Adrenal gland (tissue), 19 donors: ENCODE results near the gene SHB. TPM values are rescaled to one million over a fixed set of nuclear protein-coding genes. Genes with fewer than 3 reads are reported as not detected.
A peak's percentile ranks its signal among the peaks of the same experiment; 100 is the strongest.

Source experiments
- DNase-seq, 7 donors: peaks; one replicate each; pipeline ENCODE4 v3.0.0-alpha.2; 2019 to 2020
- H3K27ac ChIP-seq, 5 donors: fragments of 200-600 bp; sonication (generic) in 4 of 5; 1 replicate in 3 of 5; 2 replicates in 2 of 5; pipeline versions ENCODE4 v1.5.1 to v1.8.0; 2016 to 2020; ENCODE audit warnings: mild to moderate bottlenecking in 1 of 5
- H3K27me3 ChIP-seq: fragments of 200-600 bp; 2 replicates; pipeline ENCODE4 v1.8.0; 2021
- H3K36me3 ChIP-seq, 2 donors: fragments of 200-600 bp; replicated peaks in 1 of 2; 1 replicate in 1 of 2; 2 replicates in 1 of 2; pipeline versions ENCODE4 v1.5.1 to v1.8.0; 2018 to 2022
- H3K4me1 ChIP-seq, 2 donors: fragments of 200-600 bp; replicated peaks in 1 of 2; 1 replicate in 1 of 2; 2 replicates in 1 of 2; pipeline versions ENCODE4 v1.5.1 to v1.8.0; 2018 to 2021
- H3K4me3 ChIP-seq, 4 donors: fragments of 200-600 bp; sonication (generic) in 3 of 4; one replicate each; pipeline ENCODE4 v1.5.1; 2016 to 2018
- H3K9me3 ChIP-seq, 3 donors: fragments of 200-600 bp; sonication (generic) in 1 of 3; replicated peaks in 1 of 3; 1 replicate in 2 of 3; 2 replicates in 1 of 3; pipeline versions ENCODE4 v1.5.1 to v1.8.0; 2016 to 2021
- POLR2A ChIP-seq, 2 donors: fragments of 450-650 bp; IDR thresholded peaks; one replicate each; pipeline ENCODE4 v1.6.1; 2017; ENCODE audit warnings: antibody characterized with exemption in 2 of 2, mild to moderate bottlenecking in 2 of 2, moderate library complexity in 1 of 2
- WGBS, 4 donors: extraction: QIAGEN DNeasy Blood & Tissue Kit in 2 of 4; methylation state at CpG; one replicate each; pipeline versions ENCODE4 v1.1.5 to v1.1.7; 2013 to 2017; 5-methylcytosine and 5-hydroxymethylcytosine counted together
- intact Hi-C, 2 donors: fragments of 100-400 bp; cut with DNase I; formaldehyde crosslinking; loops; one replicate each; pipeline versions ENCODE4 v1.14.1 to v1.15.0; 2022 to 2023
- long read RNA-seq, 10 donors: library from polyadenylated mRNA in 3 of 10; unstranded in 2 of 10; stranded (forward) in 1 of 10; transcript quantifications; one replicate each; pipeline ENCODE4 v2.0.0 and lab custom pipeline, GENCODE V29; 2021 to 2026
- polyA plus RNA-seq, 3 donors: library from polyadenylated mRNA; stranded (reverse); fragments of 200-250 nt in 2 of 3; fragments of 350-450 nt in 1 of 3; fragmentation: Illumina TruSeq in 1 of 3; extraction: RNeasy Lipid Tissue Mini Kit (QIAGEN cat#74804) in 1 of 3; gene quantifications; one replicate each; pipeline ENCODE4 v1.2.3, GENCODE V29; 2013 to 2014
- total RNA-seq, 9 donors: library from RNA; depleted of rRNA in 4 of 9; stranded (reverse); fragments of >200 nt in 4 of 9; fragments of 120-200 nt in 1 of 9; fragmentation: NEBNext Ultra II Directional in 1 of 9; extraction: Animal tissue kit (Norgen Biotek cat#: 25700) in 1 of 9; gene quantifications; one replicate each; pipeline versions ENCODE4 v1.1.0 to v1.2.4, GENCODE V29; 2013 to 2023
- TF ChIP-seq, protein P1 (sequence below), 6 experiments: fragments of 450-650 bp in 4 of 6; fragments of 200-600 bp in 2 of 6; sonication (generic) in 1 of 6; IDR thresholded peaks; 1 replicate in 5 of 6; 2 replicates in 1 of 6; pipeline versions ENCODE4 v1.5.1 to v1.8.0; 2016 to 2021; ENCODE audit warnings: antibody characterized with exemption in 6 of 6, mild to moderate bottlenecking in 2 of 6, moderate library complexity in 1 of 6
- donor health status: healthy with polysubstance abuse.
- donor health status: Bipolar disorder and iron deficiency.
- donor health status: DM: yes; HTN: yes; CAD: no.
- donor health status: DM: no; HTN: no; CAD: no.
- donor health status: DM: no; HTN: no; CAD: no.
- donor health status: DM: yes; HTN: yes; CAD: no.

Gene SHB, protein sequence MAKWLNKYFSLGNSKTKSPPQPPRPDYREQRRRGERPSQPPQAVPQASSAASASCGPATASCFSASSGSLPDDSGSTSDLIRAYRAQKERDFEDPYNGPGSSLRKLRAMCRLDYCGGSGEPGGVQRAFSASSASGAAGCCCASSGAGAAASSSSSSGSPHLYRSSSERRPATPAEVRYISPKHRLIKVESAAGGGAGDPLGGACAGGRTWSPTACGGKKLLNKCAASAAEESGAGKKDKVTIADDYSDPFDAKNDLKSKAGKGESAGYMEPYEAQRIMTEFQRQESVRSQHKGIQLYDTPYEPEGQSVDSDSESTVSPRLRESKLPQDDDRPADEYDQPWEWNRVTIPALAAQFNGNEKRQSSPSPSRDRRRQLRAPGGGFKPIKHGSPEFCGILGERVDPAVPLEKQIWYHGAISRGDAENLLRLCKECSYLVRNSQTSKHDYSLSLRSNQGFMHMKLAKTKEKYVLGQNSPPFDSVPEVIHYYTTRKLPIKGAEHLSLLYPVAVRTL
- total RNA-seq: 10 to 100 TPM in 6 of 9 donors, 1 to 10 TPM in 3; 3.2 to 21.2 (median 13.5) TPM
- polyA plus RNA-seq: 1 to 10 TPM; 6.0 to 7.9 (median 6.8) TPM
- long read RNA-seq, donor 1, transcript SHB-201 (6 exons, 2,783 nt): major isoform, 5 of 5 reads
- long read RNA-seq, donor 1, partial matches to known transcripts: 0 of 5 reads
- long read RNA-seq, donor 1, other reads (novel, unspliced or antisense): 0 of 5 reads
- long read RNA-seq, donor 2: 0 reads
- long read RNA-seq, donor 3, partial matches to known transcripts: 0 of 2 reads
- long read RNA-seq, donor 3, other reads (novel, unspliced or antisense): 0 of 2 reads
- long read RNA-seq, donor 4, partial matches to known transcripts: 0 of 1 reads
- long read RNA-seq, donor 4, other reads (novel, unspliced or antisense): 1 of 1 reads
- long read RNA-seq, donor 5, transcript SHB-201 (6 exons, 2,783 nt): major isoform, 66 of 67 reads
- long read RNA-seq, donor 5, partial matches to known transcripts: 0 of 67 reads
- long read RNA-seq, donor 5, other reads (novel, unspliced or antisense): 1 of 67 reads
- long read RNA-seq, donor 6: 0 reads
- long read RNA-seq, donor 7, partial matches to known transcripts: 0 of 1 reads
- long read RNA-seq, donor 7, other reads (novel, unspliced or antisense): 0 of 1 reads
- long read RNA-seq, donor 8, transcript SHB-201 (6 exons, 2,783 nt): major isoform, 5 of 5 reads
- long read RNA-seq, donor 8, partial matches to known transcripts: 0 of 5 reads
- long read RNA-seq, donor 8, other reads (novel, unspliced or antisense): 0 of 5 reads
- long read RNA-seq, donor 9: 0 reads
- long read RNA-seq, donor 10, partial matches to known transcripts: 0 of 1 reads
- long read RNA-seq, donor 10, other reads (novel, unspliced or antisense): 0 of 1 reads

DNA sequence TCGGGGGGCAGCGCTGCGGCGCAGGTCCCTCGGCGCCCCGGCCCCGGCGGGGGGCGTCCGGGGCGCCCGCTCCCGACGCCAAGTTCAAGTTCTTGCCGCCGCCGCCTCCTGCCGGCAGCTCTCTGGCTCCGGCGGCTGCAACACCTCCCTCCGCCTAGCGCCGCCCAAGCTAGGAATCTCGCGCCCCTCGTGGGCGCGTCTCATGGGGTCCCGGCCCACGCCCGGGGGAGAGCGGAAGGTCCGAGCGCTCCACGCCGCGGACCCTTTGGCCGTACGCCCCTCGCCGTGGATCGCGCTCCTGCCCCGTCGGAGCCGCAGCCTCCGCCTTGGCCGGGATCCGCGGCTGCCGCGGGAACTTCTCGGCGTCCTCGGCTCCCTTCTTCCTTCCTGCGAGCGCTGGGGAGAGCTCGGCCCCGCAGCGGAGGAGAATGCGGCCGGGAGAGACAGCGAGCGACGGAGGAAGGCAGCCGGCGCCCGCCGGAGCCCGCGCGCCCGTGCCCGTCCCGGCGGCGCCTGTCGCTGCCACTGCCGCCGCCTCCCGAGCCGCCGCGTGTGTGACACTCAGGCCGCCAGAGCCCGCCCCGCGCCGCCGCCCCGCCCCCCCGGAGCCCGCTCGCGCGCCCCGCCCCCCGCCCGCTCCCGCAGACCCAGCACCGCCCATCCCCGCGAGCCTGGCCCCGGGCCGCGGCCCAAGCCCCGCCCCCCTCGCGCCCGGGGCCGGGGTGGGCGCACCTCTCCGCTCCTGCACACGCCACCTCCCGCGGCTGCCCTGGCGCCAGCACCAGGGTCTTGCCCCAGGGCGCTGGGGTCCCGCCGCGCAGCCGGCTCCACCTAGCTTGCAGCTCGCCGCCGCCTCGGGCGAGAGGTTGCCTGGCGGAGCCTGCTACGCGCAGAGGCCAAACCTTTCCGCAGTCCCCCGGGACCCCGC is at the start of gene SHB:
TSS of gene SHB (minus strand) at position 527 of the 928 bp plus-strand sequence. CDS start 582 bp downstream, outside the sequence.
- no peaks in the 10 kb centered on the region for H3K9me3 ChIP-seq
- intact Hi-C loops: loop anchor here (5.0 kb wide), 2 partner anchors 147 to 152 kb away; no protein-coding TSS in a partner anchor
- TF ChIP-seq, protein P1, sequence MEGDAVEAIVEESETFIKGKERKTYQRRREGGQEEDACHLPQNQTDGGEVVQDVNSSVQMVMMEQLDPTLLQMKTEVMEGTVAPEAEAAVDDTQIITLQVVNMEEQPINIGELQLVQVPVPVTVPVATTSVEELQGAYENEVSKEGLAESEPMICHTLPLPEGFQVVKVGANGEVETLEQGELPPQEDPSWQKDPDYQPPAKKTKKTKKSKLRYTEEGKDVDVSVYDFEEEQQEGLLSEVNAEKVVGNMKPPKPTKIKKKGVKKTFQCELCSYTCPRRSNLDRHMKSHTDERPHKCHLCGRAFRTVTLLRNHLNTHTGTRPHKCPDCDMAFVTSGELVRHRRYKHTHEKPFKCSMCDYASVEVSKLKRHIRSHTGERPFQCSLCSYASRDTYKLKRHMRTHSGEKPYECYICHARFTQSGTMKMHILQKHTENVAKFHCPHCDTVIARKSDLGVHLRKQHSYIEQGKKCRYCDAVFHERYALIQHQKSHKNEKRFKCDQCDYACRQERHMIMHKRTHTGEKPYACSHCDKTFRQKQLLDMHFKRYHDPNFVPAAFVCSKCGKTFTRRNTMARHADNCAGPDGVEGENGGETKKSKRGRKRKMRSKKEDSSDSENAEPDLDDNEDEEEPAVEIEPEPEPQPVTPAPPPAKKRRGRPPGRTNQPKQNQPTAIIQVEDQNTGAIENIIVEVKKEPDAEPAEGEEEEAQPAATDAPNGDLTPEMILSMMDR (IDR thresholded peaks at IDR 0.05): peak in 4 of 6 experiments; percentile 32 to 43 (median 36)
- peak; percentile 77 to 86 for TF ChIP-seq POLR2A (IDR thresholded peaks at IDR 0.05)
- DNase-seq: peak; percentile 71 to 84 (median 82)
- 0 to 2% (median 0%) methylated on average over 11 to 119 of the region's 134 CpGs; no CpG with 5 or more reads in 1 of the 4 donors for WGBS, 4 donors
- peaks cover 2 to 38% of the 10 kb centered on the region in 2 donors for H3K4me1 ChIP-seq
- peak within 1 kb of the TSS in 4 of 5 donors; percentile 74 to 91 (median 86) for H3K27ac ChIP-seq
- H3K4me3 ChIP-seq: peak within 1 kb of the TSS; percentile 44 to 83 (median 75)
- no peaks in the 10 kb centered on the region for H3K27me3 ChIP-seq
- no peaks in the 10 kb centered on the region for H3K36me3 ChIP-seq

DNA sequence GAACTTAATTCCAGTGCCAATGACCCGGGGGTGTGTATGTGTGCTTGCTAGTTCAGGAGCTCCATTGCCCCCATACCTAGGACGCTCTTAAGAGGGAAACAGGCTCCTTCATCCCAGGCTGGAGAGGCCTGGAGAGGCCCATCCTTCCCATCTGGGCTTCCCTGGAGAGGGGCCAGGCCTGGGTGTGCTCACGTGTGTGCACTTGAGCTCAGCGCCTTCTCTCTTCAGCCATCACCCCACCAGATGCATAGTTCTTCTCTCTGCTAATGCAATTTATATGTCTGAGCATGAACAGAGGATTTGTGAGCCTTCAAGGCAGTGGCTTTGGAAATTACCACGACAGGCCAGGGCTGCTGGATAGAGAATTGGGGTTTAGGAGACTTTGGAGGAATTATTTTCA is 48.6 kb upstream of the SHB start:
- Histone ChIP-seq H3K27ac (no peak overlapping the region), H3K36me3 (no peaks in the 10 kb centered on the region), H3K4me1 (no peaks in the 10 kb centered on the region), H3K9me3 (no peaks in the 10 kb centered on the region), H3K4me3 (no peak overlapping the region), H3K27me3 (no peaks in the 10 kb centered on the region)
- DNase-seq: peak in 1 of 7 donors; percentile 30
- intact Hi-C loops: no loop called here
- TF ChIP-seq POLR2A (IDR thresholded peaks at IDR 0.05): no peak
- TF ChIP-seq, protein P1 (IDR thresholded peaks at IDR 0.05): no peak
- 64 to 80% (median 75%) methylated on average over 5 of the region's 5 CpGs for WGBS, 4 donors

DNA sequence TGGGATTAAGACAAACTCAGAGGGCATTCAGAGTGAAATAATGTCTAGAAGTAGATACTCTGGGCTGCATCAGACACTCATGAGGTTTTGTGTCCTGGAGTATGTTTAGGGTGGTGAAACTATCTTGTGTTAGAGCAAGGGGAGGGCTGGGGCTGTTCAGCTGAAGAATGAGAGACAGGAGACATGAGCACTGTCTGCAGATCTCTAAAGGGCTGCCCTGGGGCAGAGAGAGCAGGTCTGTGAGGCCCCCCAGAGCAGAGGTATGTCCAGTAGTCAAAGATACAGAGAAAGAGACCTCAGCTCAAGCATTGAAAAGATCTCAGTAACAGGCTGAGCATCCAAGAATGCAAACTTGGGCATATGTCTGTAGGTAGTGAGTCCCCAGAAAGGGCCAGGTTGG is 45.9 kb upstream of the SHB start:
- DNase-seq: no peak
- Histone ChIP-seq H3K9me3 (no peaks in the 10 kb centered on the region), H3K27me3 (no peaks in the 10 kb centered on the region), H3K4me3 (no peak overlapping the region), H3K27ac (no peak overlapping the region), H3K36me3 (no peaks in the 10 kb centered on the region), H3K4me1 (no peaks in the 10 kb centered on the region)
- no peak for TF ChIP-seq POLR2A (IDR thresholded peaks at IDR 0.05)
- TF ChIP-seq, protein P1 (IDR thresholded peaks at IDR 0.05): no peak
- intact Hi-C loops: no loop called here
